BLaER1 treated with 17β-estradiol and CSF1 and Interleukin-3, amounts not matched to agents 10 nM and 100 nM (cell line): ENCODE measurements around the gene PTPRH.

Source experiments
- H3K27ac ChIP-seq, 11 experiments: shearing (Covaris generic); formaldehyde crosslinking; 2 replicates each; pipeline ENCODE4 v1.8.1; 2022
- H3K27me3 ChIP-seq, 11 experiments: shearing (Covaris generic); formaldehyde crosslinking; 2 replicates each; pipeline ENCODE4 v1.8.1; 2022
- H3K36me3 ChIP-seq, 11 experiments: shearing (Covaris generic); formaldehyde crosslinking; 2 replicates each; pipeline ENCODE4 v1.8.1; 2022
- H3K4me1 ChIP-seq, 10 experiments: shearing (Covaris generic); formaldehyde crosslinking; 2 replicates each; pipeline ENCODE4 v1.8.1; 2022
- H3K4me2 ChIP-seq, 11 experiments: shearing (Covaris generic); formaldehyde crosslinking; 2 replicates each; pipeline ENCODE4 v1.8.1; 2022
- H3K4me3 ChIP-seq, 10 experiments: shearing (Covaris generic); formaldehyde crosslinking; 2 replicates each; pipeline ENCODE4 v1.8.1; 2022
- H3K9ac ChIP-seq, 11 experiments: shearing (Covaris generic); formaldehyde crosslinking; 2 replicates each; pipeline ENCODE4 v1.8.1; 2022
- H3K9me3 ChIP-seq, 11 experiments: shearing (Covaris generic); formaldehyde crosslinking; replicated peaks in 1 of 11; 2 replicates each; pipeline ENCODE4 v1.8.1; 2022
- H4K20me1 ChIP-seq, 11 experiments: shearing (Covaris generic); formaldehyde crosslinking; 2 replicates each; pipeline ENCODE4 v1.8.1; 2022
- Cebpa-rat ChIP-seq, 11 experiments: shearing (Covaris generic); IDR thresholded peaks; 2 replicates each; pipeline ENCODE4 v1.8.1; 2022

The PTPRH gene

GRCh38 chr19:55208880-55209692 is at the start of gene PTPRH:
PTPRH (minus strand) TSS chr19:55209501; CDS start chr19:55209433, 68 bp downstream.
- Histone ChIP-seq H3K27me3 (no peaks in the 10 kb centered on the region; a peak in 1 of 22 replicates), H3K9me3 (peaks cover 19 to 25% (median 23%) of the 10 kb centered on the region in 11 experiments), H3K36me3 (no peaks in the 10 kb centered on the region), H3K4me3 (no peak within 1 kb of the TSS), H3K4me1 (peaks cover 6 to 29% (median 14%) of the 10 kb centered on the region in 10 experiments; a peak in 19 of 20 replicates), H3K4me2 (peak within 1 kb of the TSS in 5 of 11 experiments; percentile 14 to 68 (median 52); a peak in 7 of 22 replicates), H3K27ac (no peak within 1 kb of the TSS), H4K20me1 (no peaks in the 10 kb centered on the region), H3K9ac (no peak within 1 kb of the TSS)
- no peak for TF ChIP-seq Cebpa-rat (IDR thresholded peaks at IDR 0.05)

- peaks cover 50 to 58% (median 55%) of the 10 kb centered on the region in 10 experiments for H3K4me1 ChIP-seq
- H3K9ac ChIP-seq = peak overlapping the region; percentile 92 to 99 (median 97)
- H3K27ac ChIP-seq = peak overlapping the region; percentile 90 to 98 (median 96)
- no peaks in the 10 kb centered on the region for H3K27me3 ChIP-seq
- TF ChIP-seq Cebpa-rat (IDR thresholded peaks at IDR 0.05) = no peak
- H3K9me3 ChIP-seq = no peaks in the 10 kb centered on the region
- peak overlapping the region; percentile 96 to 100 (median 99) for H3K4me2 ChIP-seq
- H3K36me3 ChIP-seq = peaks cover 0 to 12% (median 8%) of the 10 kb centered on the region in 11 experiments; a peak in 16 of 22 replicates
- H3K4me3 ChIP-seq = peak overlapping the region; percentile 79 to 96 (median 93)
- peaks cover 35 to 51% (median 50%) of the 10 kb centered on the region in 11 experiments for H4K20me1 ChIP-seq
Observed at GRCh38 chr19:55258476-55258827, 49.2 kb upstream of the PTPRH start.

GRCh38 chr19:55257461-55258420 is 48.4 kb upstream of the PTPRH start:
- no peak for TF ChIP-seq Cebpa-rat (IDR thresholded peaks at IDR 0.05)
- Histone ChIP-seq H3K4me2 (peak overlapping the region; percentile 96 to 100 (median 99)), H3K27me3 (no peaks in the 10 kb centered on the region), H4K20me1 (peaks cover 42 to 59% (median 57%) of the 10 kb centered on the region in 11 experiments), H3K9ac (peak overlapping the region; percentile 92 to 99 (median 97)), H3K36me3 (peaks cover 0 to 19% (median 10%) of the 10 kb centered on the region in 11 experiments; a peak in 17 of 22 replicates), H3K27ac (peak overlapping the region; percentile 90 to 98 (median 96)), H3K9me3 (no peaks in the 10 kb centered on the region), H3K4me1 (peaks cover 57 to 66% (median 62%) of the 10 kb centered on the region in 10 experiments), H3K4me3 (peak overlapping the region; percentile 79 to 96 (median 93))

GRCh38 chr19:55256562-55257460 is 47.5 kb upstream of the PTPRH start:
- Histone ChIP-seq H3K27me3 (no peaks in the 10 kb centered on the region), H3K27ac (peak overlapping the region in 10 of 11 experiments; percentile 92 to 98 (median 96); a peak in 21 of 22 replicates), H4K20me1 (peaks cover 51 to 68% (median 67%) of the 10 kb centered on the region in 11 experiments), H3K4me2 (peak overlapping the region; percentile 96 to 100 (median 99)), H3K9ac (peak overlapping the region; percentile 92 to 99 (median 97)), H3K4me3 (peak overlapping the region; percentile 79 to 96 (median 93)), H3K9me3 (no peaks in the 10 kb centered on the region), H3K36me3 (peaks cover 0 to 16% (median 6%) of the 10 kb centered on the region in 11 experiments; a peak in 9 of 22 replicates), H3K4me1 (peaks cover 66 to 75% (median 71%) of the 10 kb centered on the region in 10 experiments)
- no peak for TF ChIP-seq Cebpa-rat (IDR thresholded peaks at IDR 0.05)

GRCh38 chr19:55255618-55256423 is 46.5 kb upstream of the PTPRH start:
- Histone ChIP-seq H3K4me3 (peak overlapping the region; percentile 79 to 96 (median 93)), H4K20me1 (peaks cover 61 to 78% (median 76%) of the 10 kb centered on the region in 11 experiments), H3K27ac (peak overlapping the region; percentile 79 to 98 (median 96)), H3K4me2 (peak overlapping the region; percentile 96 to 100 (median 99)), H3K27me3 (no peaks in the 10 kb centered on the region), H3K9ac (peak overlapping the region; percentile 92 to 99 (median 97)), H3K36me3 (peaks cover 0 to 20% (median 9%) of the 10 kb centered on the region in 11 experiments; a peak in 7 of 22 replicates), H3K9me3 (no peaks in the 10 kb centered on the region), H3K4me1 (peaks cover 72 to 82% (median 77%) of the 10 kb centered on the region in 10 experiments)
- TF ChIP-seq Cebpa-rat (IDR thresholded peaks at IDR 0.05) = no peak

- H3K36me3 ChIP-seq = peaks cover 5 to 32% (median 18%) of the 10 kb centered on the region in 11 experiments; a peak in 19 of 22 replicates
- peaks cover 73 to 90% (median 89%) of the 10 kb centered on the region in 11 experiments for H4K20me1 ChIP-seq
- no peaks in the 10 kb centered on the region for H3K9me3 ChIP-seq
- no peaks in the 10 kb centered on the region for H3K27me3 ChIP-seq
- H3K4me1 ChIP-seq = peaks cover 72 to 82% (median 77%) of the 10 kb centered on the region in 10 experiments
- H3K4me2 ChIP-seq = peak overlapping the region; percentile 96 to 100 (median 99)
- no peak for TF ChIP-seq Cebpa-rat (IDR thresholded peaks at IDR 0.05)
- H3K27ac ChIP-seq = peak overlapping the region; percentile 79 to 98 (median 96)
- peak overlapping the region; percentile 79 to 96 (median 93) for H3K4me3 ChIP-seq
- peak overlapping the region; percentile 92 to 99 (median 97) for H3K9ac ChIP-seq
Observed at GRCh38 chr19:55254625-55254977, 45.3 kb upstream of the PTPRH start.
